ENCODE results near the gene ASPHD1.

GRCh38 chr16:29900102-29900887, at the start of gene ASPHD1:
- TF ChIP-seq CTCF (IDR thresholded peaks at IDR 0.05): peak in 1 of 7 experiments; percentile 7
- peak in 2 of 3 donors; percentile 61 to 79 for TF ChIP-seq POLR2A (IDR thresholded peaks at IDR 0.05)
